Measurements from ENCODE around the gene CATSPER4.

Gene CATSPER4

GRCh38 chr1:26164861-26165842, 25.2 kb upstream of the CATSPER4 start:
- DNase-seq, result no peak

GRCh38 chr1:26166719-26167281, 23.6 kb upstream of the CATSPER4 start:
- no peak for DNase-seq

- peak; percentile 2 for DNase-seq
Observed at GRCh38 chr1:26168410-26169197, 21.8 kb upstream of the CATSPER4 start, which contains the start of gene C1orf232. Gene C1orf232, minus strand, starts transcription at chr1:26168963. Its CDS starts 464 bp downstream, at chr1:26168499.

- peak; percentile 45 for DNase-seq
Observed at GRCh38 chr1:26169198-26169554, 21.2 kb upstream of the CATSPER4 start.

- DNase-seq, result peak; percentile 92
Observed at GRCh38 chr1:26169669-26170471, 20.5 kb upstream of the CATSPER4 start, which contains the start of gene ZNF593. Gene ZNF593, plus strand, starts transcription at chr1:26169908. Its CDS starts 76 bp downstream, at chr1:26169984.

- DNase-seq, result no peak
Observed at GRCh38 chr1:26170472-26170821, 20.0 kb upstream of the CATSPER4 start.

- no peak for DNase-seq
Observed at GRCh38 chr1:26171084-26172072, 19.0 kb upstream of the CATSPER4 start, which contains the start of gene ZNF593OS. Gene ZNF593OS, minus strand, starts transcription at chr1:26171832. Its CDS starts 171 bp downstream, at chr1:26171661.

- DNase-seq, result no peak
Observed at GRCh38 chr1:26175346-26175745, 15.1 kb upstream of the CATSPER4 start.

GRCh38 chr1:26177182-26177684, 13.2 kb upstream of the CATSPER4 start, which contains the start of gene CNKSR1:
Gene CNKSR1, plus strand, starts transcription at chr1:26177491. Its CDS starts 57 bp downstream, at chr1:26177548.
- DNase-seq, result no peak

- no peak for DNase-seq
Observed at GRCh38 chr1:26180010-26180506, 10.3 kb upstream of the CATSPER4 start.

- DNase-seq, result no peak
Observed at GRCh38 chr1:26181586-26182382, 8.6 kb upstream of the CATSPER4 start.

- no peak for DNase-seq
Observed at GRCh38 chr1:26182383-26182696, 8.1 kb upstream of the CATSPER4 start.

GRCh38 chr1:26184086-26184485, 6.3 kb upstream of the CATSPER4 start:
- no peak for DNase-seq

GRCh38 chr1:26184883-26185282, 5.5 kb upstream of the CATSPER4 start:
- DNase-seq, result no peak

- DNase-seq, result no peak
Observed at GRCh38 chr1:26187882-26188281, 2.5 kb upstream of the CATSPER4 start.

- DNase-seq, result no peak
Observed at GRCh38 chr1:26188477-26188876, 1.9 kb upstream of the CATSPER4 start.

- no peak for DNase-seq
Observed at GRCh38 chr1:26189331-26189730, 1.1 kb upstream of the CATSPER4 start.

- no peak for DNase-seq
Observed at GRCh38 chr1:26189751-26190275, 589 bp upstream of the CATSPER4 start.

GRCh38 chr1:26191739-26192138, 1.3 kb downstream of the CATSPER4 start:
- DNase-seq, result no peak
